Caco-2 (cell line): Measurements from ENCODE around the gene ZNF554. TPM values are rescaled to one million over a fixed set of nuclear protein-coding genes. Genes with fewer than 3 reads are reported as not detected.

Experiments used
- total RNA-seq: library from RNA; stranded (reverse); gene quantifications from 2 replicates; pipeline ENCODE4 v1.2.3, GENCODE V29; 2022

Gene ZNF554
- total RNA-seq, 1 experiment from 2014 or later = 3.7 TPM

Other genes with a start within 250 kb of the ZNF554 start
- 0.28 and 0.43 TPM in 2 replicates for gene GNG7, start 117.2 kb upstream of the ZNF554 start, total RNA-seq
- gene DIRAS1, start 98.5 kb upstream of the ZNF554 start, total RNA-seq = 2.3 TPM in 2 replicates
- 33.2 and 35.0 TPM in 2 replicates for gene SLC39A3, start 79.9 kb upstream of the ZNF554 start, total RNA-seq
- 90.1 TPM in 2 replicates for gene SGTA, start 36.6 kb upstream of the ZNF554 start, total RNA-seq
- 118 and 119 TPM in 2 replicates for gene THOP1, start 34.4 kb upstream of the ZNF554 start, total RNA-seq
- 4.7 and 6.2 TPM in 2 replicates for gene ZNF555, start 21.6 kb downstream of the ZNF554 start, total RNA-seq
- 0.57 and 0.93 TPM in 2 replicates for gene ZNF556, start 47.5 kb downstream of the ZNF554 start, total RNA-seq
- 5.8 and 7.6 TPM in 2 replicates for gene ZNF57, start 81.1 kb downstream of the ZNF554 start, total RNA-seq
- gene ZNF77, start 125.1 kb downstream of the ZNF554 start, total RNA-seq = 6.3 and 6.6 TPM in 2 replicates
- 1.4 and 1.9 TPM in 2 replicates for gene TLE6, start 157.7 kb downstream of the ZNF554 start, total RNA-seq
- gene TLE2, start 209.4 kb downstream of the ZNF554 start, total RNA-seq = 29.2 and 31.3 TPM in 2 replicates
- 132 and 144 TPM in 2 replicates for gene TLE5, start 242.6 kb downstream of the ZNF554 start, total RNA-seq